Neuronal stem cell (in vitro differentiated cells): ENCODE results near the gene EPO.
A peak's percentile ranks its signal among the peaks of the same experiment; 100 is the strongest.

Experiments used
- DNase-seq: peaks from one replicate; pipeline ENCODE4 v3.0.0-alpha.2; 2013; ENCODE audit warnings: low spot score
- H2AFZ ChIP-seq: one replicate; pipeline ENCODE4 v1.6.1; 2013; ENCODE audit warnings: mild to moderate bottlenecking, low read length, inconsistent platforms
- H2AK5ac ChIP-seq: 2 replicates; pipeline ENCODE4 v1.6.1; 2013; ENCODE audit warnings: low read depth, mild to moderate bottlenecking, inconsistent platforms, low read length, moderate library complexity, mixed read lengths
- H2BK120ac ChIP-seq: 2 replicates; pipeline ENCODE4 v1.6.1; 2013; ENCODE audit warnings: low read depth, mild to moderate bottlenecking, inconsistent platforms, low read length, moderate library complexity, mixed read lengths
- H2BK12ac ChIP-seq: one replicate; pipeline ENCODE4 v1.6.1; 2013; ENCODE audit warnings: low read length, inconsistent platforms
- H2BK15ac ChIP-seq: 2 replicates; pipeline ENCODE4 v1.6.1; 2013; ENCODE audit warnings: mild to moderate bottlenecking, low read length, inconsistent platforms, mixed read lengths
- H2BK5ac ChIP-seq: one replicate; pipeline ENCODE4 v1.6.1; 2013; ENCODE audit warnings: inconsistent platforms, mild to moderate bottlenecking, low read length, moderate library complexity
- H3K14ac ChIP-seq: one replicate; pipeline ENCODE4 v1.6.1; 2013; ENCODE audit warnings: low read length, inconsistent platforms
- H3K18ac ChIP-seq: 2 replicates; pipeline ENCODE4 v1.6.1; 2013; ENCODE audit warnings: low read length, inconsistent platforms
- H3K23ac ChIP-seq: 2 replicates; pipeline ENCODE4 v1.6.1; 2013; ENCODE audit warnings: low read depth, mild to moderate bottlenecking, mixed read lengths, low read length, inconsistent platforms; ENCODE audit not compliant: poor library complexity
- H3K27ac ChIP-seq: replicated peaks from 3 replicates; pipeline ENCODE4 v1.5.1; 2013; ENCODE audit warnings: low read length, inconsistent platforms
- H3K27me3 ChIP-seq, 3 experiments: 2 replicates each; pipeline ENCODE4 v1.6.1; 2013; ENCODE audit warnings: low read length in 3 of 3, mild to moderate bottlenecking in 2 of 3, inconsistent platforms in 1 of 3, low read depth in 1 of 3, mixed read lengths in 1 of 3, moderate library complexity in 1 of 3; ENCODE audit not compliant: control insufficient read depth in 3 of 3, insufficient read depth in 3 of 3
- H3K36me3 ChIP-seq, 2 donors: replicated peaks in 1 of 2; 2 replicates each; pipeline ENCODE4 v1.6.1; 2013; ENCODE audit warnings: low read length in 2 of 2; ENCODE audit not compliant: control insufficient read depth in 2 of 2, insufficient read depth in 2 of 2
- H3K4ac ChIP-seq: 2 replicates; pipeline ENCODE4 v1.6.1; 2013; ENCODE audit warnings: inconsistent platforms, mild to moderate bottlenecking, low read length, moderate library complexity
- H3K4me1 ChIP-seq, 2 donors: 1 replicate in 1 of 2; 2 replicates in 1 of 2; pipeline ENCODE4 v1.6.1; 2013; ENCODE audit warnings: low read length in 2 of 2, low read depth in 1 of 2; ENCODE audit not compliant: control insufficient read depth in 2 of 2, insufficient read depth in 1 of 2
- H3K4me2 ChIP-seq: one replicate; pipeline ENCODE4 v1.6.1; 2013; ENCODE audit warnings: mild to moderate bottlenecking, low read length, inconsistent platforms; ENCODE audit not compliant: insufficient read depth, poor library complexity, severe bottlenecking
- H3K4me3 ChIP-seq, 2 donors: 2 replicates each; pipeline ENCODE4 v1.5.1; 2013; ENCODE audit warnings: low read length in 2 of 2, mild to moderate bottlenecking in 2 of 2, inconsistent platforms in 1 of 2, moderate library complexity in 1 of 2
- H3K79me1 ChIP-seq: one replicate; pipeline ENCODE4 v1.6.1; 2013; ENCODE audit warnings: low read depth, mild to moderate bottlenecking, inconsistent platforms, low read length, moderate library complexity
- H3K9ac ChIP-seq: one replicate; pipeline ENCODE4 v1.6.1; 2013; ENCODE audit warnings: mild to moderate bottlenecking, low read depth, low read length, inconsistent platforms; ENCODE audit not compliant: poor library complexity
- H3K9me3 ChIP-seq, 2 donors: replicated peaks in 1 of 2; 2 replicates each; pipeline versions ENCODE3 to v1.6.1; 2013; ENCODE audit warnings: low read length in 2 of 2, mild to moderate bottlenecking in 2 of 2, inconsistent platforms in 1 of 2, low read depth in 1 of 2, mixed read lengths in 1 of 2, moderate library complexity in 1 of 2; ENCODE audit not compliant: control insufficient read depth in 2 of 2, insufficient read depth in 1 of 2
- H4K8ac ChIP-seq: one replicate; pipeline ENCODE4 v1.6.1; 2013; ENCODE audit warnings: low read depth, mild to moderate bottlenecking, inconsistent platforms, low read length, moderate library complexity
- H4K91ac ChIP-seq: one replicate; pipeline ENCODE4 v1.6.1; 2013; ENCODE audit warnings: low read length, low read depth, mild to moderate bottlenecking, inconsistent platforms; ENCODE audit not compliant: poor library complexity
- WGBS, 2 donors: extraction: QIAGEN DNeasy Blood & Tissue Kit; methylation state at CpG; one replicate each; pipeline ENCODE4 v1.1.7; 2013; ENCODE audit warnings: missing lambda C conversion rate in 2 of 2, mixed read lengths in 1 of 2; ENCODE audit not compliant: insufficient read length in 2 of 2, insufficient replicate concordance in 1 of 2; ENCODE audit errors: extremely low coverage in 2 of 2; 5-methylcytosine and 5-hydroxymethylcytosine counted together

The EPO gene

GRCh38 chr7:100686201-100686821 is 34.0 kb upstream of the EPO start:
- no peak overlapping the region for H3K14ac ChIP-seq
- no peak for DNase-seq
- no peak overlapping the region for H2AK5ac ChIP-seq
- no peak overlapping the region for H3K9ac ChIP-seq
- H3K4me1 ChIP-seq, result peaks cover 3 to 6% of the 10 kb centered on the region in 2 donors
- H2BK5ac ChIP-seq, result no peak overlapping the region
- peaks cover 30% of the 10 kb centered on the region for H3K79me1 ChIP-seq
- H3K9me3 ChIP-seq, result peaks cover 0 to 1% of the 10 kb centered on the region in 2 donors
- H2BK15ac ChIP-seq, result no peak overlapping the region
- H4K8ac ChIP-seq, result no peak overlapping the region
- no peak overlapping the region for H2BK12ac ChIP-seq
- no peak overlapping the region for H2BK120ac ChIP-seq
- no peak overlapping the region for H2AFZ ChIP-seq
- H3K4me3 ChIP-seq, result no peak overlapping the region
- peak overlapping the region; percentile 17 for H3K23ac ChIP-seq
- no peaks in the 10 kb centered on the region for H3K27me3 ChIP-seq
- H3K4ac ChIP-seq, result no peak overlapping the region
- no peak overlapping the region for H4K91ac ChIP-seq
- no CpG with 5 or more reads among the region's 33 CpGs for WGBS, 2 donors
- H3K18ac ChIP-seq, result no peak overlapping the region
- H3K27ac ChIP-seq, result no peak overlapping the region
- no peak overlapping the region for H3K4me2 ChIP-seq
- H3K36me3 ChIP-seq, result peaks cover 80 to 96% of the 10 kb centered on the region in 2 donors

DNA sequence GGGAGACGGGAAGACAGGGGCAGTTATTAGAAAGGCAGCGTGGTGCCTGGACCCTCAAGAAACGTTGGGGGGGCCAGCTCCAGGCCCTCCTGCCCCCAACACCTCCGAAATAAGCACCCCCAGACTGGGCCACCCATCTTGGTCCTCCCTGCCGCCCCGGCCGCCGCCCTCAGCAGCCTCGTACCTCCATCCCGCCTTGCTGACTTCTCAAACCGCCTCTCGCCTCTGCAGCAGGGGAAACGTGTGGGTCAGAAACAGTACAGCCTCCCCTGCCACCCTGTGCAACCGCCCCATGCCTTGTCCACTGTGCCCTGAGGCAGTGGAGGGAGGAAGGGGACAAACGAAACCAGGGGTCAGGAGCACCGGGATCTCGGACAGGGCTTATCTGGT is 33.5 kb upstream of the EPO start:
- no peak overlapping the region for H4K91ac ChIP-seq
- no peak overlapping the region for H4K8ac ChIP-seq
- no CpG with 5 or more reads among the region's 17 CpGs for WGBS, 2 donors
- DNase-seq, result no peak
- H2BK15ac ChIP-seq, result no peak overlapping the region
- H3K79me1 ChIP-seq, result peaks cover 30% of the 10 kb centered on the region
- H2BK12ac ChIP-seq, result no peak overlapping the region
- H2AK5ac ChIP-seq, result no peak overlapping the region
- H3K18ac ChIP-seq, result no peak overlapping the region
- H3K36me3 ChIP-seq, result peaks cover 75 to 93% of the 10 kb centered on the region in 2 donors
- no peaks in the 10 kb centered on the region for H3K9me3 ChIP-seq
- peak overlapping the region; percentile 73 for H3K23ac ChIP-seq
- no peak overlapping the region for H2BK120ac ChIP-seq
- peak overlapping the region; percentile 35 for H2BK5ac ChIP-seq
- H3K27ac ChIP-seq, result no peak overlapping the region
- H2AFZ ChIP-seq, result no peak overlapping the region
- H3K4ac ChIP-seq, result no peak overlapping the region
- H3K4me3 ChIP-seq, result no peak overlapping the region
- H3K4me2 ChIP-seq, result no peak overlapping the region
- peaks cover 3 to 10% of the 10 kb centered on the region in 2 donors for H3K4me1 ChIP-seq
- H3K27me3 ChIP-seq, result no peaks in the 10 kb centered on the region
- H3K14ac ChIP-seq, result peak overlapping the region; percentile 38
- no peak overlapping the region for H3K9ac ChIP-seq

GRCh38 chr7:100687261-100687660 is 33.0 kb upstream of the EPO start:
- H2AK5ac ChIP-seq, result no peak overlapping the region
- no peak overlapping the region for H2BK120ac ChIP-seq
- no peaks in the 10 kb centered on the region for H3K9me3 ChIP-seq

DNA sequence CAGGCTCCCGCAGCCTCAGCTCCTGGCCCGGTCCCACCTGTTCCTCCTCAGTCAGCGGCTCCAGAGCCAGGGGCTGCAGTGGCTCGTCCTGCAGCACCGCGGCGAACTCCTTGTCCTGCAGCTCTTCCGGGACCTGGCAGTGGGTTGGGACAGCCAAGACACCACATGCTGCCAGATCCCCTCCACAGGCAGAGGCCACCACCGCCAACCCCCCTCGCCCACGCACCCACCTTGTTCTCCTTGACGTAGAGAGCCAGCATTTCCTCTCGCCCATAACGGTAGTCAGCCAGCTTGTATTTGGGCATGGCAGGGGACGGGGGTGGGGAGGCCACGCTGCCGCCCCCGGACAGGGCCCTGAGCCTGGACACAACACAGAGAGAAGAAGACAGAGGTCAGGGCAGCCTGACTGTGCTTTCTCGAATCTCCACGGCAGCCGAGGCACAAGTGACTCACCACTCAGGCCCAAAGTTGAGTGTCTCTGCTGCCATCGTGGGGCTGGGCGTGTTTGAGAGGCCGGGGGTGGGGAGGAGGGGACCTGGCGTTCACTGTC is 32.4 kb upstream of the EPO start:
- H4K8ac ChIP-seq, result no peak overlapping the region
- H2AK5ac ChIP-seq, result no peak overlapping the region
- no peak overlapping the region for H3K23ac ChIP-seq
- H3K27me3 ChIP-seq, result no peaks in the 10 kb centered on the region
- no peak for DNase-seq
- no peaks in the 10 kb centered on the region for H3K9me3 ChIP-seq
- H2BK120ac ChIP-seq, result no peak overlapping the region
- H2BK5ac ChIP-seq, result no peak overlapping the region
- no peak overlapping the region for H3K4me3 ChIP-seq
- no peak overlapping the region for H2AFZ ChIP-seq
- WGBS, 2 donors, result no CpG with 5 or more reads among the region's 25 CpGs
- peaks cover 26% of the 10 kb centered on the region for H3K79me1 ChIP-seq
- H3K4ac ChIP-seq, result no peak overlapping the region
- H4K91ac ChIP-seq, result no peak overlapping the region
- no peak overlapping the region for H3K4me2 ChIP-seq
- peaks cover 68 to 91% of the 10 kb centered on the region in 2 donors for H3K36me3 ChIP-seq
- no peak overlapping the region for H3K14ac ChIP-seq
- H2BK12ac ChIP-seq, result no peak overlapping the region
- H3K18ac ChIP-seq, result no peak overlapping the region
- H3K4me1 ChIP-seq, result peaks cover 9 to 20% of the 10 kb centered on the region in 2 donors
- H3K9ac ChIP-seq, result peak overlapping the region; percentile 35
- H3K27ac ChIP-seq, result no peak overlapping the region
- no peak overlapping the region for H2BK15ac ChIP-seq

More at GRCh38 chr7:100687261-100687660, 33.0 kb upstream of the EPO start:
- DNase-seq, result no peak
- Histone ChIP-seq H3K4me3 (no peak overlapping the region), H3K9ac (no peak overlapping the region), H2BK12ac (no peak overlapping the region), H3K4ac (no peak overlapping the region), H3K27me3 (no peaks in the 10 kb centered on the region), H4K91ac (no peak overlapping the region), H2AFZ (no peak overlapping the region), H3K4me2 (no peak overlapping the region), H3K79me1 (peaks cover 27% of the 10 kb centered on the region), H2BK5ac (peak overlapping the region; percentile 35), H4K8ac (no peak overlapping the region), H2BK15ac (no peak overlapping the region), H3K23ac (peak overlapping the region; percentile 73), H3K36me3 (peaks cover 70 to 92% of the 10 kb centered on the region in 2 donors), H3K4me1 (peaks cover 4 to 14% of the 10 kb centered on the region in 2 donors), H3K14ac (no peak overlapping the region), H3K18ac (no peak overlapping the region), H3K27ac (no peak overlapping the region)
- no CpG with 5 or more reads among the region's 22 CpGs for WGBS, 2 donors
